RPMI8226 (cell line): ENCODE results near the gene CDT1.
A peak's percentile ranks its signal among the peaks of the same experiment; 100 is the strongest.

Experiments
- DNase-seq: peaks from one replicate; pipeline ENCODE4 v3.0.0-alpha.2; 2015

CDT1 gene

DNA sequence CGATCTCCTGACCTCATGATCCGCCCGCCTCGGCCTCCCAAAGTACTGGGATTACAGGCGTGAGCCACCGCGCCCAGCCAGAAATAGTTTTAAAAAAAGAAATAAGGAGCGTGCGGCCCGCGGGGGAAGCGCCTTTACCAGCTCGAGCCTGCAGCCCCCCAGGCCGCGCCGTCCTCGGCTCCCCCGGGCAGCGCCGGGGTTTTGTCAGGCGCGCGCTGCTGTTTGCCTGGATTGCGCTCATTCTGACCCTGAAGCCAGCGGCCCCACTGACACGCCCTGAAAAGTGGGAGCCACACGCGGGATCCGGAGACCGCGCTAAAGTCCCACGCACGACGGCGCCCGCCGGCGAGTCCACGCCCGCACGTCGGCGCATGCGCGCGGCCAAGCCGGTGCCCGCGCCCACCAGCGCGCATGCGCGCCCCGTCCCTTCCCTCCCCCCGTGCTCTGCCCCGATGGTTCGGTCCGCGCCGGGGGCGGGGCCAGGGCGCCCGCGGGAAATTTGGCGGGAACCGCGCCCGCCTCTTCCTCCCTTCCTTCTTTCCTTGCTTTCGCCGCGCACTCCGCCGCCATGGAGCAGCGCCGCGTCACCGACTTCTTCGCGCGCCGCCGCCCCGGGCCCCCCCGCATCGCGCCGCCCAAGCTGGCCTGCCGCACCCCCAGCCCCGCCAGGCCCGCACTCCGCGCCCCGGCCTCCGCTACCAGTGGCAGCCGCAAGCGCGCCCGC is at the start of gene CDT1:
CDT1 (plus strand) TSS at position 526 of the 724 bp plus-strand sequence; CDS start at position 569, 43 bp downstream.
- peak; percentile 85 for DNase-seq

DNA sequence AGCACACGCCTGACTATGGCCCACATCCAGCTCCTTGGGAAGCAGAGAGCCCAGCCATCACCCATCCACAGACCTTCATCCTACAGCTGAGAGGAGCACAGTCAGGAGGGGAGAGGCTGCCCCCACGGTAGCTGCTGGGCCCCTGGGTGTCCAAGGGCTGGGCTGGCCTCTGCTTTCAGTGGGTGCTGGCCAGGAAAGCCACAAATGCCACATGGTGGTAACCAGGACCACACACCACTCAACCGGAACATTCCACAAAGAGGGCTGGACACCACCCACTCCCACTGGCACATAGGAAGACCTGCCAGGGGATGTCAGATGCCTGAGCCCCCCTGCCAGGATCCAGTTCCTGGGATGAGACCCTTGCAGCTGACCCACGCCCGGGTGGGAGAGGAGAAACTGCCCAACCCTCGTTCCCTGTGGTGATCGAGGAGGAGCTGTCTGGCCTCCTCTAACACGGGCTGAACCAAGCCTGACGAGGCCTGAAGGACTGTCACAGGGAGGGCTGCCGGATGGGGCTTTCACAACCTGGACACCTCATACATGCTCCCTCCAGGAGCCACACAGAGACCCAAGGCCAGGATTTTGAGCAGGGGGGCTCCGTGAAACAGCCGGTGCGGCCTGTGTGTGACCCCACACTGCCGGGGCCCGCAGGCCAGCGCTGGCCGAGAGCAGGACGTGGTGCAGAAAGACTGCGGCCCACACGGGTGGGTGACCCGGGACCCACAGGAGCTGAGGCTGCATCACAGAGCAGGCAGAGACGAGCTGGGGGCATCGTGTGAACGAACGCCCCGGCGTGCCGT is 49.3 kb upstream of the CDT1 start:
- DNase-seq, result no peak

DNA sequence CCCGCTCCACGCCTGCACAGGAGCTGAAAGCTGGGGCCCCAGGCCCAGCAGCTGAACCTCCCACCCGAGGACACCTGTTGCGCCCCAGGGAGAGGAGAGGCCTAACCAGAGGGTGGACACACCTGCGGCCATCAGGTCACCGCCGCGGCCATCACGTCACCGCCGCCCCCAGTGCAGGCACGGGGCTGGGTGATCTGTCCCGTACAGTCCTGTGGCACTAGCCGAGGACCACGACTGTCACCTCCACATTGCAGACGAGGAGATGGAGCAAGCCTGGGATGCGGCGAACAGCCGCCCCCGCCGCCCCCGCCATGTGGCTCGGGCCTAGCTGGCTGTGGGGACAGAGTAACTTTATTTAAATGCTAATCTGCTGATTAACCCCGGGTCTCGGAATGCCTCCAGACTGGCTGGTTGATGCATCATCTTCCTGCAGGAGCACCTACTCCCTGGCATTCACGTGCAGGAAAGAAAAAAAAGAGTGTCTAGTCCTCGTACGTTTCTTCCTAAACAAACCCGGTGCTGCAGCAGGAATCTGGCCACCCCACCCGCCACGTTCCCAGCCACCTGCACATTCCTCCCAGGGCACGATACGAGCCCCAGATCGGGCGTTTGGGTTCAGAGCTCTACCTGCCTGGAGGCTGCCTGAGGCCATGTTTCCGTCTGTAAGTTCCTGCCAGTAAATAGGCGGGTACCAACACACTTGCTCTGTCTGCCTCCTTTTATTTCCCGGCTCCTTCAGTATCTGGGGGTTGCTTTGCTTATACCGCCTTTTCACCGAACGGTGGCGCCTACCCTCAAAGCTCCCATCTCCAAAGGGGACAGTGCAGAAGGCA is 48.5 kb upstream of the CDT1 start:
- DNase-seq, result no peak

DNA sequence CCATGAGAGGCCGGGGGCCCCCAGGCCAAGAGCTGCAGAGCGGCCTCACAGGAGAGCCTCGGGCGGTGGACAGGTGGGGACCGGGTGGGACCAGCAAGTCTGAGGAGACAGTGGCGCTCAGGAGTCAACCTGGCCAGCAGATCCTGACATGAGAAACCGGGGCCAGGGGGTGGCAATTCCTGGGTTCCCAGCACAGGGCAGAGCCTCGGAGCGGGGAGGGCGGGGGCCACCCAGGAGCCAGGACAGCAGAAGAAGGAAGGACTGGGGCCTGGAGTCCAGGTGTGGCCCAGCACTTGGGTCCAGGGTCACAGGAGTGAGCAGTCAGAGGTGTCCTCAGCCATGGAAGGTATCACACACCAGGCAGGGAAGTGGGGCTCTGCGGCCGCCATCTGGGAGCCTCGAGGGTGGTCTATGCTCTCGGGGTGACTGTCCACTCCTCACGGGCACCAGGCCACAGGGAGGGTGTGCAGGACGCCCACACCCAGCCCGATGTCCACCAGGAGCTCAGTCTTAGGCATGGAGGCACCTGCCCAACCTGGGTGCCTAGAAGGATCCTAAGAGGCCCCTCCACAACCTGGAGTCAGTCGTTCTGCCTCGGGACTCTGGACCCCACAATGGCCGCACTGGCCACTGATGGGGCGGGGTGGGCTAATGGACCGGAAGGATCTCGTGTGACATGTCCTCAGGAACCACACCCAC is 47.7 kb upstream of the CDT1 start:
- DNase-seq, result no peak

DNA sequence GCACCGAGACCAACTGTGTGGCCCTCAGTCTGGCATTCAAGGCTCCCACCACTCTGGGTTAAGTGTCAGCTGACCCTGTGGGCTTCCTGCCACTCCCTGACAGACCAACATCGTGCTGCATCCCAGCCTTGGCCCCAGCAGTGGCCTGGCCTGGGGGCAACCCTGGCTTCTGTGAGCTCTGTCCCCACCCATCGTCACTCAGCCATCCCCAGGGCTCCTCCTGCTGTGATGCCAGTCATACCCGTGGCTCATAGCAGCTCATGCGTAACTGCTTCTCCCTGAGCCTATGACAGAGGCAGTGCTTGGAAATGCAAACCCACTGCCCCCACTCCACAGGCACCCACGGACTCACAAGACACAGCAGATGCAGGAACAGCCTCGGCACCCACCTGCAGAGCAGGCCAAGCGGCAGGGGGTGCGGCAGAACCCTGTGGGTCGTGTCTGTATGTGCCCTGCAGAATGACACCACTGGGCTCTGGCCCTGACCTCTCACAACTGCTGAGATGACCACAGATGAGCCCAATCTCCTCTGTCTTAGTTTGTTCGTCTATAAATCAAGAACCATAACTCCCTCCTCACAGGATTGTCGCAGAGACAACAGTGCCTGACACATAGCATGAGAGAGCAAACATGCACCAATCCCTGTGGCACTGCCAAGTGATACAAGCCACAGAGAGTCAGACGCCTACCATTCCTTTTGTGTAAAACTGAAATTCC is 45.2 kb upstream of the CDT1 start:
- no peak for DNase-seq

DNA sequence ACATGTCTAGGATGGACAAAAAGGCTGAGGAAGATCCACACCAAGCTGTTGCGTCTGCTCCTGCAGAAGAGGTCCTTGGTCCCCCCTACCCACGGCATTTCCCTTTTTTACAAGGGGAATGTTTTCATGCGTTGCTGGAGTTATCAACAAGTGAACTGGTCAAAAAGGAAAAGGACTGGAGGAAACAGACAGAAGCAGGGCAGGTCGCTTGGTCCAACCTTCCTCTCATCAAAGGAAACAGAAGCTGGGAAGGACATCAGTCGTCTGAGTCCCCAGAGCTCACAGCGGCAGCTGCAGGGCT is 44.7 kb upstream of the CDT1 start:
- DNase-seq, result no peak

DNA sequence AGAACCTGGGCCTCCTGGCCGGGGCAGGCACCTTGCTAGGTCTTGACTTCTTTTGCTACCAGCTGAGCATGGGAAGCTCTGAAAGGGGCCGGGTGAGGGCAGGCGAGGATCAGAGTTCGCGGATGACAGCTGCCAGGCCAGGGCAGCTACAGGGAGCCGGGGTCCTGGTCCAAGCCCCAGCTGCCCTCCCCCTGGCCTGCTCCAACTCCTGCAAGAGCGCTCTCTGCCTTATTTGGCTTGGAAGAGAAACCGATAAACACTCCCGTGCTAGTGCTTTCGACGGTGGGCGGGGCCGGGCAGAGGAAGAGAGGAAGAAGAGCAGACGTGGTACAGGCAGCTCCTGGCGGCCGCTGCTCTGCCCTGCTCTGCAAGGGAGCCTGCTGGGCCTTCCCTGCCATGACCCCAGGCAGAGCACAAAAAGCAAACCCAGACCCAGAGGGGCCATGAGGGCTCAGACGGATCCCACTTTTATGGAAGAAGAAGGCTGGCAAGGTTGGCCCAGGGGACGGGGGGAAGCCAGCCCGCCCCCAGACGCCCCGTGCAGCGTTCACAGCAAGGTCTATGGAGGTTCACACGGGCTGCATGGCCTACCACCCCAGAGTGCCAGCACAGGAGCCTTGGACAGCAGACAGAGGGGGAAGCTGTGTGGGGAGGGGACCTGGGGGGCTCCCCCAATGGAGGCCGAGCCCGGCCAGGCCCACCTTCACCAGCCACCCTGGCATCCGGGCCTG is 44.2 kb upstream of the CDT1 start:
- no peak for DNase-seq

DNA sequence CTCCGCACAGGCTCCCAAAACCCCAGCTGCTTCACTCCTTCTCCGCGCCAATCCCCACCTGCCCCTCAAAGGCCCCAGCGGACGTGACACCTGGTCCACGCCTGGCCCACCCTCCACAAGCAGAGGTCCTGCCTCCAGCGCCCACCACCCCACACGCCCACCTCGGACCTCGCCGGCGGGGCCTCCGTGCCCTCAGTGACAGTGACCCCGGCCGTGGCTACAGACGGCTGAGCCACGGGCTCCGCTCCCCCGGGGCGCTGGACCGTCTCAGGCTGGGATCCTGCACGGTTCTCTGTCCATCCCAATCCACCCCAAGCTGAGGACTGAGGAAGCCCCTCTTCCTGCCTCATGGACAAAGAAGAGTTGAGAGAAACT is 43.6 kb upstream of the CDT1 start:
- DNase-seq, result no peak

DNA sequence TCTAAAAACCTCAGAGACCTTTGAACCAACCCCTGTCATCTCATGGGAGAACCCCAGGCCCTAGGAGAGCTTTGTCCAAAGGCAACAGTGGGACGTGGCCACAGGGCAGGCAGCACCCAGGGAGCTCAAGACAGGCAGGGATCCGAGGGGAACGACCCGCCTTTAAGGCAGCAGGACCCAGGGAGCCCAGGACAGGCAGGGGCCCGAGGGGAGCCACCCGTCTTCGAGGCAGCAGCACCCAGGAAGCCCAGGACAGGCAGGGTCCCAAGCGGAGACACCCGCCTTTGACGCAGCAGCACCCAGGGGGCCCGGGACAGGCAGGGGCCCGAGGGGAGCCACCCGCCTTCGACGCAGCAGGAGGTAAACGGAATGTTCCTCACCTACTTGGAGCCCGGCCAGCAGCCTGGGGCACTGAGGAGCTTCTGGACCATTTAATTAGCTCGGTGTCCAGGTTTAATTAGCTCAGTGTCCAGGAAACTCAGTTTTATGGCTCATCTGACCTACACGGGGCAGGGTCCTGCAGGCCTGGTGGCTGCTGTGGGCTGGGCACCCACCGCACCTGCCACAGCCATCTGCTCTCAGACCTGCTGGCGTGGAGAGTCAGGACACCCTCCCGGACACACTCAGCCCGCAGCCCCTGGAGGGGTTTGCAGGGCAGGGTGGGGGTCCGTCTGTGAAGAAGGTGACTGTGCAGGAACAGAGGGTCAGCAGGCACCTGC is 43.0 kb upstream of the CDT1 start:
- no peak for DNase-seq

DNA sequence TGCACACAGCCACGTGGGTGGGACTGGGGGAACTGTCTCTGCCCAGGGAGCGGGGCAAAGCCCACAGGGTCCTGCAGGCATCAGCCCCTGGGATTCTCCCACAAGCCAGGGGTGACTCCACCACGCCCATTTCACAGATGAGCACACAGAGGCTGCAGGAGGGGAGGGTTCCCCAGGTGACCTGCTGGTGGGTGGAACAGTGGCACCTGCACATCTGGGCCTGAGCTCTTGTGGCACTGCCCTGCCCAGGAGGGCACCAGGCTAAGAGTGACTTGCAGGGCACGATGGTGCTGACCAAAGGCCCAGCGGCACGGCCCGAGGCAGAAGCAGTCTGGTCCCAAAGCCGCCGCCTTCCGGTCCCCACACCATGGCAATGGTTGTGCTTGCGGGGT is 42.5 kb upstream of the CDT1 start:
- no peak for DNase-seq

DNA sequence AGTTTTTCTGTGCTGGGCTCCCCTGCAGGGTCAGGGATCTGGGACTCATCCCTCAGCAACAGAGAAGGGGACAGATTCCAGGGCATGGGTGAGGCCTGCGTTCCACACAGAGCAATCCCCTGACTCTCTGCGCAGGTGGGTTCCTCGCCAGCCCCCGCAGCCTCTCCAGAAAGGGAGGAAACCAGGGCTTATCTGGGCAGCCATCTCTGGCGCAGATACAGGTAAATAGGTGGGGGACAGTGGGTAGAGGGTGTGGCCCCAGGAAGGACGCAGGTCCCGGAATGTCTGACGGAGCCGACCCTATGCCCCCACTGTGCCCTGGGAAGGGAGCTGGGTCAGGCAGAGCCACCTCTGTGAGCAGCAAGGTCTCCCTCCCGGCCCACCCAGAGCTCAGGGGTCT is 41.8 kb upstream of the CDT1 start:
- DNase-seq, result no peak

DNA sequence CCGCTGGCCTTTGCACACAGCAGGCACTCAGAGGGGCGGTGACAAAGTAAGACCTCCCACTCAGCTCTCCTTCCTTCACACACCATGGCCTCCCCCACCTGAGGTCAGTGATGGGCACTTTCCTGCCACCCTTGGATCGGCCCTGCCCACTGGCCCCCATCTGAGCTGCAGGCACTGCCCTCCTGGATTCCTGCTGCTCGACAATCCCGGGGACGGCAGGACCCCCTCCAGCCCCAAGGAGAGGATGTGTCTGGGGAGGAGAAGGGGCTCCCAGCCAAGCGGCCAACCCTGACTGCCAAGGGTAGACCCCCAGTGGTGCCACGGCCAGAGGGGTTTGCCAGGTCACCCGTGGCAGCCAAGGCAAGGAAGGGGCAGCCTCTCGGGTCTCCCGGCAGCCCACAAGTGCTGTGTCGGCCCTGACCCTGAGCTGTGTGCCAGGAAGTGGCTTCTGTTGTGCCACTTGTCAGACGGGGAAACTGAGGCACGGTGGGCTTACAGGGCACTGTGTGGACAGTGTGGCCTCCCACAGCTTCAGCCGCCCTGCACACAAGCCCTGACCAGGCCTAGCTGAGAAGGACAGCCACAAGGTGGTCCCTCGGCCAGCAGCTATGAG is 41.2 kb upstream of the CDT1 start:
- no peak for DNase-seq

DNA sequence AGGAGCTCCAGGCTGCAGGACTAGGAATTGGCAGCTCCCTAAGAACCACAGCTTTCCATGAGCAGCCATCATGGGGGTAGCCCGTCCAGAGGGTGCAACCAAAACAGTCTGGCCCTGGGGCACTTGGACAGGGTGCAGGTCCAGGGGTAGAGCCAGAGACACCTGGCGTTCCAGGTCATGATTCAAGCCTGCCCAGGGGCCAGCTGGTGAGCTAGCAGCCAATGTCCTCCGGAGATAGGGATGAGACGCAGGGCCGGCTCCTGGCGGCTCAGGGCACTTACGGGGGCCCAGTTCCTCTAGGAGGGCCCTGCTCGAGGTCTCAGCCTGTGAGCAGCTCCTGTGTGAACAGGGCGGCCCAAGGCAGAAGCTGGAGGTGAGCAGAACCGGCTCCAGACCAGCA is 40.6 kb upstream of the CDT1 start:
- DNase-seq, result no peak

DNA sequence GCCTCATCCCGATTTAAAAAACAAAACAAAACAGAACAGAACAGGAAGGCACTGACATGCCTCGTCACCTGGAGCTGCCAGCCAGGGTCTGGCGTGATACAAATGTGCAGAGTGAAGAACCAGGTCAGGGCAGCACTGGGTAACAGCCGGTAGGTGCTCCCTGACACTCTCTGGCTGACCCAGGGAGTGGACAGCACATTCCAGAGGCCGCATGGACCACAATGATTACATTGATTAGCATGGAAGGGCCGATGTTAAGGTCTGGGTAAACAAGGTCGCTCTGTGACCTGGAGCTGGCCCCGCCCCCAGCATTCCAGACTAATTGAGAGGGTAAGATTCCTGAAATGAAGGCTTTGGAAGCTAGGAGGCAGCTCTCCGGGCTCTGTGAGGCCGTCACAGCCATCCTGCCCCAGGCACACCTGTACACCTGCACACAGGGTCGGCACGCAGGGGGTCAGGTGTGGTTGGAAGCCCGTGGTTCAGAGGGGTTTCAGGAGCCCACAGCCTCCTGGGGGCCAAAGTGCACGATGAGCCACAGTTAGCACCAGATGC is 40.0 kb upstream of the CDT1 start:
- no peak for DNase-seq

DNA sequence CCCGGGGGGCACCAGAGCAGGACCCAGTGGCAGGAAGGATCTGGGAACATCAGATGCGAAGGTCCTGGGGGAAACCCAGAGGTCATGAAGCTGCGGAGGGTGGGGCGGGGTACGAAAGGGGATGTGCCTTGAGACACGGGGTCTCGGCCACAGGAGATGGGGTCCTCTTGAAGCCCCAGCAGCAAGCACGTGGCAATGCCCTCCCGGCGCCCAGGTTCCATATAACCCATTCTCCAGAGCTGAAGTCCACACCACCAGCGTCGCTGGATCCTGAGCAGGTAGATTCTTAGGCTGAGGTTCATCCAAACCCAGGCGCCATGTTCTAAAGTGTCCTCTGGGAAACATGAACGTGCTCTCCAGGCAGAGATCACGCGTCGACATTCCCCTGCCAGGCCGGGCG is 39.5 kb upstream of the CDT1 start:
- no peak for DNase-seq

DNA sequence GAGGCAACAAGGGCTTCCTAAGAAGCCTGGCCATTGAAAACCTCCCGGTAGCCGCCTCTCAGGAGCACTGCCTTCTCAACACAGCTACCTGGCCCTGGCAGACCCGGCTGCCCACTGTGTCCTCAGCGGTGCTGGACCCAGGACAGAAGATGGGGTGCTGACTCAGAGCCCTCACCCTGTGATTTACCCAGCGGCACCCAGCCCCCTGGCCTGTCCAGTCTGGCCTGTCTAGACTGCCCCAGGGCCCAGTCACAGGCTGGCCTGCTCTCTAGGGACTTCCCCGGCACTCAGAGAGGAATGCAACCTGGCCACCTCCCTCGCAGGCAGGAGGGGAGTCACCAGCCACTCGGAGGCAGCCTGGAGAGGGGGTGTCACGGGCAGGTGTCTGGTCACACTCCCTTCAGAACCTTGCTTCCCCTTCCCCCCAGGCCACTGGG is 38.7 kb upstream of the CDT1 start:
- no peak for DNase-seq

DNA sequence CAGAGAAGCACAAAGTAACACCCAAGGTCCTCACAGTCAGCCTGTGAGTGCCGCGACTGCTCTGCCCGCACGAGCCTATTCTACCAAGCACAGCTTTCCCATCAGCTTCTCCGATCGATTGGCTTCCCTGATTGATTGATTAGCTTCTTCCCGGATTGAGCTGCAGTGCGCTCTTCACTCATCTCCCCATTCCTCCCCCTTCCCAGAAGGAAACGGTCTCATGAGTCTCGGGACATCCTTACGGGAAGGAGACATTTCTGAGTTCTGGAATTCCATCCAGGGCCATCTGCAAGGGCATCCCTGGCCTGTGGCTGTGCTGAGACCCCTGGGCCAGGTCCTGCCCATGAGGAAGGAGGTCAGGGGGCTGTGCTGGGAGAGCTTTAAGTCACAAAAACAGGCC is 36.6 kb upstream of the CDT1 start:
- DNase-seq, result no peak

DNA sequence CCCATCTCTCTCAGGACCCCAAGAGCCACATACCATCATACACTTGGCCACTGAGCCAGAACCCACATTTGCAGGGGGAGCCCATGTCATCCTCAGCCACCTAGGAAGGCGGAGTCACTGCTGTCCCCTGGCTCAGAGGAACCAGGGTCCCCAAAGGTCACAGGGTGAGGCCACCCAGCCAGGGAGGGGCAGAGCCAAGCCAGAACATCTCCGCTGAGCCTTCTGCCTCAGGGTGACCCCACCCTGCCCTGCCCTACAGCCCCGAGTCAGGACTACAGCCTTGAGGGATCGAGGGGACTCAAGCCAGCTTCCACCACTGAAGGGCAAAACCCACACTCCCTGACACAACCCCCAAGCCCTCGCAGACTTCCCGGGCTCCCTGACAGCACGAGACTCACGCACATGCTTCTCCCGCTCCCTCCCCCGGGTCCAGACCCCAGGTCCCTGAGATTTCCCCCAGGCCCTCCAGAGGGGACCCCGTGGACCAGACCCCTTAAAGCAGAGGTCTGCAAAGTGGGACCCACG is 36.0 kb upstream of the CDT1 start:
- no peak for DNase-seq

DNA sequence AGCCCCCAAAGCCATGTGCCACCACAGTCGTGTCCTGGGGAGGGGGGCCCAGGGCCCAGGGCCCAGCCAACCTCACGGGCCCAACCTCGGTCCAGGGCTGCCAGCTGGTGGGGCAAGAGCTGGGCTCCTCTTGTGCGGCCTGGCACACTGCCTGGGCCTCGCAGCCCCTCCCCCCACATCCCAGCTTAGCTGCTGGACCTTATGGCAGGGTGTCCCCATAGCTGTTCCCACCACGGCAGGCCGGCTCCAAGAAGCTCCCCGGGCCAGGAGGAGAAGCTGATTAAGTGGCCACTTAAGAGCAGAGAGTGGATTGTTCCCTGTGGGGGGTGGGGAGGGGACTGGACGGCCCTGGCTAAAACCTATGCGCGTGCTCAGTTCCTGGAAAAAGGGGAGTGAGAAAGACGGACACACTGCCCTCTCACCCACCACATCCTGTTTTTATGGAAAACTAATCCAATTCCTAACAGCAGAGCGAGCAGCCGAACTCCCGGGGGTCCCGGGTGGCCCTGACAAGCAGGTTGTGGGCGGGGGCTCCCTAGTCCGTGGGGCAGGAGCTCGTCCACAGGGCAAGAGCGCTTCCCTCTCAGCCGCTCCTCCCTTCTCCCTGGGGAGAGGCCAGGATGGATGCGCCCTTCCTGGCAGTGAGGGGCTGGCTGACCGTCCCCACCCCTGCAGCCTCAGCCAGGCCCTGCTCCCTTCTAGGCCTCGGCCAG is 35.4 kb upstream of the CDT1 start:
- no peak for DNase-seq
